ENCODE measurements around the gene TBCK.

Gene TBCK

GRCh38 chr4:106046083-106046482 lies 269.9 kb downstream of the TBCK start:
- no peak overlapping the region for H3K4me3 ChIP-seq (ENCODE audit: low read length)

GRCh38 chr4:106041294-106042002 lies 274.6 kb downstream of the TBCK start:
- no peaks in the 10 kb centered on the region for H3F3A ChIP-seq (ENCODE audit: insufficient read depth, low read length)

More at GRCh38 chr4:106046083-106046482, 269.9 kb downstream of the TBCK start:
- no peak for DNase-seq
- Histone ChIP-seq H3K4me1 (ENCODE audit: low read length) (no peaks in the 10 kb centered on the region), H2AFZ (ENCODE audit: low read length) (no peak overlapping the region), H3K27ac (ENCODE audit: low read length) (no peak overlapping the region), H3K9me3 (replicated peaks; ENCODE audit: insufficient read depth, low read length) (no peaks in the 10 kb centered on the region), H3K4me2 (ENCODE audit: low read depth, low read length) (no peak overlapping the region), H3K9ac (ENCODE audit: low read length) (no peak overlapping the region), H3F3A (ENCODE audit: insufficient read depth, low read length) (no peaks in the 10 kb centered on the region), H3K36me3 (replicated peaks; ENCODE audit: insufficient read depth, low read length) (no peaks in the 10 kb centered on the region), H3K27me3 (replicated peaks; ENCODE audit: insufficient read depth, low read length) (no peaks in the 10 kb centered on the region), H3K9me2 (replicated peaks; ENCODE audit: insufficient read depth, low read length) (no peaks in the 10 kb centered on the region), H3K79me2 (ENCODE audit: low read length) (no peaks in the 10 kb centered on the region), H4K20me1 (ENCODE audit: insufficient read depth, low read length) (no peaks in the 10 kb centered on the region)
- no peak for TF ChIP-seq CTCF (IDR thresholded peaks at IDR 0.05; ENCODE audit: low read length)
- no peak for TF ChIP-seq EZH2phosphoT487 (IDR thresholded peaks at IDR 0.05; ENCODE audit: low read length)
- TF ChIP-seq EZH2 (optimal IDR thresholded peaks at IDR 0.05; ENCODE audit: low read depth, low read length), result no peak

GRCh38 chr4:106039796-106040195 lies 276.2 kb downstream of the TBCK start:
- Histone ChIP-seq H3K9ac (ENCODE audit: low read length) (no peak overlapping the region), H4K20me1 (ENCODE audit: insufficient read depth, low read length) (no peaks in the 10 kb centered on the region), H3K4me3 (ENCODE audit: low read length) (no peak overlapping the region), H3K79me2 (ENCODE audit: low read length) (no peaks in the 10 kb centered on the region), H2AFZ (ENCODE audit: low read length) (no peak overlapping the region), H3K9me3 (replicated peaks; ENCODE audit: insufficient read depth, low read length) (no peaks in the 10 kb centered on the region), H3K9me2 (replicated peaks; ENCODE audit: insufficient read depth, low read length) (no peaks in the 10 kb centered on the region), H3K4me2 (ENCODE audit: low read depth, low read length) (no peak overlapping the region), H3K27ac (ENCODE audit: low read length) (no peak overlapping the region), H3K36me3 (replicated peaks; ENCODE audit: insufficient read depth, low read length) (no peaks in the 10 kb centered on the region), H3K27me3 (replicated peaks; ENCODE audit: insufficient read depth, low read length) (no peaks in the 10 kb centered on the region), H3K4me1 (ENCODE audit: low read length) (no peaks in the 10 kb centered on the region), H3F3A (ENCODE audit: insufficient read depth, low read length) (no peaks in the 10 kb centered on the region)
- DNase-seq, result no peak
- TF ChIP-seq EZH2 (optimal IDR thresholded peaks at IDR 0.05; ENCODE audit: low read depth, low read length), result no peak
- no peak for TF ChIP-seq EZH2phosphoT487 (IDR thresholded peaks at IDR 0.05; ENCODE audit: low read length)
- TF ChIP-seq CTCF (IDR thresholded peaks at IDR 0.05; ENCODE audit: low read length), result no peak

More at GRCh38 chr4:106041294-106042002, 274.6 kb downstream of the TBCK start:
- H3K9me3 ChIP-seq (replicated peaks; ENCODE audit: insufficient read depth, low read length), result no peaks in the 10 kb centered on the region
- H3K9ac ChIP-seq (ENCODE audit: low read length), result no peak overlapping the region
- no peaks in the 10 kb centered on the region for H3K9me2 ChIP-seq (replicated peaks; ENCODE audit: insufficient read depth, low read length)
- H2AFZ ChIP-seq (ENCODE audit: low read length), result no peak overlapping the region
- H3K79me2 ChIP-seq (ENCODE audit: low read length), result no peaks in the 10 kb centered on the region
- H3K4me2 ChIP-seq (ENCODE audit: low read depth, low read length), result no peak overlapping the region
- no peak overlapping the region for H3K27ac ChIP-seq (ENCODE audit: low read length)
- DNase-seq, result no peak
- H3K4me3 ChIP-seq (ENCODE audit: low read length), result no peak overlapping the region
- TF ChIP-seq EZH2 (optimal IDR thresholded peaks at IDR 0.05; ENCODE audit: low read depth, low read length), result no peak
- TF ChIP-seq EZH2phosphoT487 (IDR thresholded peaks at IDR 0.05; ENCODE audit: low read length), result no peak
- H4K20me1 ChIP-seq (ENCODE audit: insufficient read depth, low read length), result no peaks in the 10 kb centered on the region
- no peaks in the 10 kb centered on the region for H3K36me3 ChIP-seq (replicated peaks; ENCODE audit: insufficient read depth, low read length)
- no peaks in the 10 kb centered on the region for H3K27me3 ChIP-seq (replicated peaks; ENCODE audit: insufficient read depth, low read length)
- H3K4me1 ChIP-seq (ENCODE audit: low read length), result no peaks in the 10 kb centered on the region

GRCh38 chr4:106038908-106039307 lies 277.1 kb downstream of the TBCK start:
- H3K9me2 ChIP-seq (replicated peaks; ENCODE audit: insufficient read depth, low read length), result no peaks in the 10 kb centered on the region
- no peaks in the 10 kb centered on the region for H4K20me1 ChIP-seq (ENCODE audit: insufficient read depth, low read length)
- DNase-seq, result no peak
- H3K27me3 ChIP-seq (replicated peaks; ENCODE audit: insufficient read depth, low read length), result no peaks in the 10 kb centered on the region
- H3K4me2 ChIP-seq (ENCODE audit: low read depth, low read length), result no peak overlapping the region
- H3K9ac ChIP-seq (ENCODE audit: low read length), result no peak overlapping the region
- no peaks in the 10 kb centered on the region for H3F3A ChIP-seq (ENCODE audit: insufficient read depth, low read length)
- no peaks in the 10 kb centered on the region for H3K9me3 ChIP-seq (replicated peaks; ENCODE audit: insufficient read depth, low read length)
- no peak overlapping the region for H3K27ac ChIP-seq (ENCODE audit: low read length)
- H3K4me1 ChIP-seq (ENCODE audit: low read length), result no peaks in the 10 kb centered on the region
- H3K36me3 ChIP-seq (replicated peaks; ENCODE audit: insufficient read depth, low read length), result no peaks in the 10 kb centered on the region
- H3K79me2 ChIP-seq (ENCODE audit: low read length), result no peaks in the 10 kb centered on the region
- no peak overlapping the region for H3K4me3 ChIP-seq (ENCODE audit: low read length)
- H2AFZ ChIP-seq (ENCODE audit: low read length), result no peak overlapping the region
- no peak for TF ChIP-seq EZH2 (optimal IDR thresholded peaks at IDR 0.05; ENCODE audit: low read depth, low read length)
- no peak for TF ChIP-seq EZH2phosphoT487 (IDR thresholded peaks at IDR 0.05; ENCODE audit: low read length)
- TF ChIP-seq CTCF (IDR thresholded peaks at IDR 0.05; ENCODE audit: low read length), result no peak

All from MM.1S (cell line).